Mucosa of stomach (tissue), 1 donor: Measurements from ENCODE around the gene BCAR3.
A peak's percentile ranks its signal among the peaks of the same experiment; 100 is the strongest.

Experiments used
- H3K27me3 ChIP-seq: one replicate; pipeline ENCODE4 v1.7.0; 2013; ENCODE audit warnings: mild to moderate bottlenecking, low read length; ENCODE audit not compliant: control insufficient read depth, insufficient read depth
- H3K36me3 ChIP-seq: one replicate; pipeline ENCODE4 v1.7.0; 2013; ENCODE audit warnings: low read length; ENCODE audit not compliant: control insufficient read depth, insufficient read depth
- H3K4me1 ChIP-seq: one replicate; pipeline ENCODE4 v1.7.0; 2013; ENCODE audit warnings: mild to moderate bottlenecking, low read length; ENCODE audit not compliant: control insufficient read depth, insufficient read depth
- H3K4me3 ChIP-seq: one replicate; pipeline ENCODE4 v1.7.0; 2013; ENCODE audit warnings: low read length
- H3K9ac ChIP-seq: one replicate; pipeline ENCODE4 v1.7.0; 2013; ENCODE audit warnings: mild to moderate bottlenecking, low read length, moderate library complexity
- H3K9me3 ChIP-seq: one replicate; pipeline ENCODE4 v1.7.0; 2013; ENCODE audit warnings: mild to moderate bottlenecking, low read length, moderate library complexity; ENCODE audit not compliant: control insufficient read depth
- donor health status: Pancreatic carcinoma.

Gene BCAR3

GRCh38 chr1:93612510-93612909 is 69.1 kb downstream of the BCAR3 start:
- no peaks in the 10 kb centered on the region for H3K9me3 ChIP-seq
- H3K27me3 ChIP-seq: no peaks in the 10 kb centered on the region
- no peak overlapping the region for H3K4me3 ChIP-seq
- no peaks in the 10 kb centered on the region for H3K36me3 ChIP-seq
- peak overlapping the region; percentile 51 for H3K9ac ChIP-seq
- H3K4me1 ChIP-seq: peaks cover 56% of the 10 kb centered on the region

GRCh38 chr1:93611668-93612067 is 70.0 kb downstream of the BCAR3 start:
- Histone ChIP-seq H3K4me1 (peaks cover 48% of the 10 kb centered on the region), H3K27me3 (no peaks in the 10 kb centered on the region), H3K9me3 (no peaks in the 10 kb centered on the region), H3K4me3 (no peak overlapping the region), H3K9ac (no peak overlapping the region), H3K36me3 (no peaks in the 10 kb centered on the region)

GRCh38 chr1:93609536-93609935 is 72.1 kb downstream of the BCAR3 start:
- H3K27me3 ChIP-seq: no peaks in the 10 kb centered on the region
- no peaks in the 10 kb centered on the region for H3K9me3 ChIP-seq
- H3K4me1 ChIP-seq: peaks cover 36% of the 10 kb centered on the region
- no peak overlapping the region for H3K9ac ChIP-seq
- no peaks in the 10 kb centered on the region for H3K36me3 ChIP-seq
- H3K4me3 ChIP-seq: no peak overlapping the region

GRCh38 chr1:93608187-93609109 is 73.2 kb downstream of the BCAR3 start:
- no peak overlapping the region for H3K9ac ChIP-seq
- no peak overlapping the region for H3K4me3 ChIP-seq
- H3K36me3 ChIP-seq: no peaks in the 10 kb centered on the region
- no peaks in the 10 kb centered on the region for H3K27me3 ChIP-seq
- peaks cover 30% of the 10 kb centered on the region for H3K4me1 ChIP-seq
- H3K9me3 ChIP-seq: no peaks in the 10 kb centered on the region

GRCh38 chr1:93607814-93608186 is 73.8 kb downstream of the BCAR3 start:
- Histone ChIP-seq H3K36me3 (no peaks in the 10 kb centered on the region), H3K27me3 (no peaks in the 10 kb centered on the region), H3K9me3 (no peaks in the 10 kb centered on the region), H3K4me1 (peaks cover 24% of the 10 kb centered on the region), H3K9ac (no peak overlapping the region), H3K4me3 (no peak overlapping the region)

GRCh38 chr1:93605812-93606512 is 75.7 kb downstream of the BCAR3 start:
- H3K27me3 ChIP-seq: no peaks in the 10 kb centered on the region
- H3K4me1 ChIP-seq: peaks cover 22% of the 10 kb centered on the region
- no peak overlapping the region for H3K9ac ChIP-seq
- no peaks in the 10 kb centered on the region for H3K36me3 ChIP-seq
- H3K9me3 ChIP-seq: no peaks in the 10 kb centered on the region
- no peak overlapping the region for H3K4me3 ChIP-seq

GRCh38 chr1:93605026-93605568 is 76.5 kb downstream of the BCAR3 start:
- Histone ChIP-seq H3K9me3 (no peaks in the 10 kb centered on the region), H3K27me3 (no peaks in the 10 kb centered on the region), H3K4me1 (peaks cover 29% of the 10 kb centered on the region), H3K36me3 (no peaks in the 10 kb centered on the region), H3K4me3 (no peak overlapping the region), H3K9ac (no peak overlapping the region)

- Histone ChIP-seq H3K27me3 (no peaks in the 10 kb centered on the region), H3K4me1 (peaks cover 29% of the 10 kb centered on the region), H3K9me3 (no peaks in the 10 kb centered on the region), H3K4me3 (no peak overlapping the region), H3K36me3 (no peaks in the 10 kb centered on the region), H3K9ac (no peak overlapping the region)
These were observed 77.2 kb downstream of the BCAR3 start for GRCh38 chr1:93604411-93604810.

- Histone ChIP-seq H3K27me3 (no peaks in the 10 kb centered on the region), H3K36me3 (no peaks in the 10 kb centered on the region), H3K9me3 (no peaks in the 10 kb centered on the region), H3K4me1 (peaks cover 29% of the 10 kb centered on the region), H3K4me3 (no peak overlapping the region), H3K9ac (no peak overlapping the region)
These were observed 78.0 kb downstream of the BCAR3 start for GRCh38 chr1:93603601-93604000.

- Histone ChIP-seq H3K9me3 (no peaks in the 10 kb centered on the region), H3K4me3 (no peak overlapping the region), H3K9ac (no peak overlapping the region), H3K27me3 (no peaks in the 10 kb centered on the region), H3K4me1 (peaks cover 29% of the 10 kb centered on the region), H3K36me3 (no peaks in the 10 kb centered on the region)
These were observed 78.5 kb downstream of the BCAR3 start for GRCh38 chr1:93603106-93603505.

GRCh38 chr1:93602101-93602500 is 79.5 kb downstream of the BCAR3 start:
- H3K27me3 ChIP-seq: no peaks in the 10 kb centered on the region
- H3K4me3 ChIP-seq: no peak overlapping the region
- peaks cover 29% of the 10 kb centered on the region for H3K4me1 ChIP-seq
- H3K9me3 ChIP-seq: no peaks in the 10 kb centered on the region
- H3K36me3 ChIP-seq: no peaks in the 10 kb centered on the region
- H3K9ac ChIP-seq: no peak overlapping the region

GRCh38 chr1:93601686-93602085 is 80.0 kb downstream of the BCAR3 start:
- Histone ChIP-seq H3K36me3 (no peaks in the 10 kb centered on the region), H3K9ac (no peak overlapping the region), H3K9me3 (no peaks in the 10 kb centered on the region), H3K4me3 (no peak overlapping the region), H3K4me1 (peaks cover 29% of the 10 kb centered on the region), H3K27me3 (no peaks in the 10 kb centered on the region)
